ENCODE measurements around the gene CYB561A3. TPM values are rescaled to one million over a fixed set of nuclear protein-coding genes. Genes with fewer than 3 reads are reported as not detected.
"Not testable (repeated sequence)": the region's sequence is repeated elsewhere in the genome, so short reads cannot be mapped to it uniquely, and the experiment has no call there.

CYB561A3 gene
- total RNA-seq, 3 donors from 2014 or later (not counting 1 experiment from before 2014, with no cell fraction given), result 24.6 to 33.5 (median 30.2) TPM

DNA sequence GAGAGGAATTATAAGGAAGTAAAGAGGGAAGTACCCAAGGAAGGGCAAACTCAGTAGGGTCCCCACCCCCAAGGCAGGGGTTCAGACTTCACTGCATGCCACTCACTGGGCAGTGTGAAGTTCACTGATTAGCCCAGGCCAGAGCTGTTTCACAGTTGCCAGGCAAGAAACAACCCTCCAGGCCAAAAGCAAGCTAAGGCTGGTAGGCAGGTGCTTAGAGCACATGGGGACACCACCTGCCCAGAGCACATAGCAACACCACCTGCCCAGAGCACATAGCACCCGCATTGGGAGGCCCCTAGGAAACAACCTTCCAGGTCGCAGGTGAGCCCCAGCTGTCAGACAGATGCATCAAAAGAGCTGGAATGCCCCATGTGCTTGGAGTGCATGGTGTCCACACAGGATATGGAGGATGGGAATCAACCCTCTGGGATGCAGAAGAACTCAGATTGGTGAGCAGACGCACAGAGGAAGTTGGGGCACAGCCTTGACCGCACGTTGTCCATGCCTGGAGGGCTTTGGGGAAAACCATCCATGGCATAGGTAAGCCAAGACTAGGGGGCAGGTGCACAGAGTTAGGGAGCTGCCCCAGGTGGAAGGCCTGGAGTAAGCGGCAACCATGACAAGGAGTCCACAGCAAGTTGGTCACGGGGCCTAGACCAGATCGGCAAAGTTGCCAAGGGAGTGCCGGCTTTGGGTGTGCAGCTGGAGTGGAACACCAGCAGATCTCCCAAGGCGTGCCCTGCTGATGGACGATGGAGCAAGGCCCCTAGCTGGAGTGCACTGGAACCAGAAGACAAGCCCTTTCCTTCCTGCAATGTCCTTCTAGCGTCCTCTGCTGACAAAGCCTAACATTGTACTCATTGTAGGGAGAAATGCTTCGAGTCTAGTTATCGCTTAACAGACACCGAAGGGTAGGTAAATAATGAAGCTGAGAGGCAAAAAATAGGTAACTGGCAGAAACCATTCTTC is 22.9 kb upstream of the CYB561A3 start:
- H3K9me3 ChIP-seq (ENCODE audit: control insufficient read depth, insufficient read depth, low read length), result no peaks in the 10 kb centered on the region
- TF ChIP-seq, protein P1, sequence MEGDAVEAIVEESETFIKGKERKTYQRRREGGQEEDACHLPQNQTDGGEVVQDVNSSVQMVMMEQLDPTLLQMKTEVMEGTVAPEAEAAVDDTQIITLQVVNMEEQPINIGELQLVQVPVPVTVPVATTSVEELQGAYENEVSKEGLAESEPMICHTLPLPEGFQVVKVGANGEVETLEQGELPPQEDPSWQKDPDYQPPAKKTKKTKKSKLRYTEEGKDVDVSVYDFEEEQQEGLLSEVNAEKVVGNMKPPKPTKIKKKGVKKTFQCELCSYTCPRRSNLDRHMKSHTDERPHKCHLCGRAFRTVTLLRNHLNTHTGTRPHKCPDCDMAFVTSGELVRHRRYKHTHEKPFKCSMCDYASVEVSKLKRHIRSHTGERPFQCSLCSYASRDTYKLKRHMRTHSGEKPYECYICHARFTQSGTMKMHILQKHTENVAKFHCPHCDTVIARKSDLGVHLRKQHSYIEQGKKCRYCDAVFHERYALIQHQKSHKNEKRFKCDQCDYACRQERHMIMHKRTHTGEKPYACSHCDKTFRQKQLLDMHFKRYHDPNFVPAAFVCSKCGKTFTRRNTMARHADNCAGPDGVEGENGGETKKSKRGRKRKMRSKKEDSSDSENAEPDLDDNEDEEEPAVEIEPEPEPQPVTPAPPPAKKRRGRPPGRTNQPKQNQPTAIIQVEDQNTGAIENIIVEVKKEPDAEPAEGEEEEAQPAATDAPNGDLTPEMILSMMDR (IDR thresholded peaks at IDR 0.05), result no peak
- intact Hi-C loops (cut with micrococcal nuclease), result loop anchor here (1.0 kb wide), 1 partner anchor 48 kb away; no protein-coding TSS in a partner anchor
- ATAC-seq, result no peak
- no peak for DNase-seq
- no peak overlapping the region for H3K27ac Mint-ChIP-seq
- H3K4me3 ChIP-seq (ENCODE audit: low read length), result no peak overlapping the region
- no peaks in the 10 kb centered on the region for H3K9me3 Mint-ChIP-seq
- H3K27me3 ChIP-seq (ENCODE audit: control insufficient read depth, insufficient read depth, low read length), result no peaks in the 10 kb centered on the region
- H3K4me3 Mint-ChIP-seq, result no peak overlapping the region
- no peak overlapping the region for H3K27ac ChIP-seq (ENCODE audit: low read length)
- H3K4me1 Mint-ChIP-seq, result peaks cover 7 to 8% of the 10 kb centered on the region in 2 donors
- no peaks in the 10 kb centered on the region for H3K27me3 Mint-ChIP-seq (ENCODE audit: low read depth in 2 of 2)
- WGBS (ENCODE audit: insufficient coverage), result 93% methylated on average over 15 of the region's 15 CpGs
- no peaks in the 10 kb centered on the region for H3K36me3 Mint-ChIP-seq
- H3K36me3 ChIP-seq (ENCODE audit: control insufficient read depth, insufficient read depth, low read length), result no peaks in the 10 kb centered on the region
- peaks cover 5% of the 10 kb centered on the region for H3K4me1 ChIP-seq (ENCODE audit: control insufficient read depth, insufficient read depth, low read length)

DNA sequence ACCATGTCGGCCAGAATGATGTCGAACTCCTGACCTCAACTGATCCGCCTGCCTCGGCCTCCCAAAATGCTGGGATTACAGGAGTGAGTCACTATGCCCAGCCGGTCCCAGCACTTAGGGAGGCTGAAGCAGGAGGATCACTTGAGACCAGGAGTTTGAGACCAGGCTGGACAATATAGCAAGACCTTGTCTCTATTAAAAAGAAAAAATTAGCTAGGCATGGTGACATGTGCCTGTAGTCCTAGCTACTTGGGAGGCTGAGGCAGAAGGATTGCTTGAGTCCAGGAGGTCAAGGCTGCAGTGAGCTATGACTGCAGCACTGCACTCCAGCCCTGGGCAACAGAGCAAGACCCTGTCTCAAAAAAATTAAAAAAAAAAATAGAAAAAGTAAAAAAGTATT is 22.2 kb upstream of the CYB561A3 start:
- ATAC-seq; H3K4me3 Mint-ChIP-seq; DNase-seq; H3K9me3 Mint-ChIP-seq; H3K4me1 Mint-ChIP-seq; H3K4me1 ChIP-seq (ENCODE audit: control insufficient read depth, insufficient read depth, low read length); intact Hi-C loops (cut with micrococcal nuclease); H3K27me3 ChIP-seq (ENCODE audit: control insufficient read depth, insufficient read depth, low read length); H3K36me3 Mint-ChIP-seq; H3K9me3 ChIP-seq (ENCODE audit: control insufficient read depth, insufficient read depth, low read length); H3K36me3 ChIP-seq (ENCODE audit: control insufficient read depth, insufficient read depth, low read length); H3K27ac ChIP-seq (ENCODE audit: low read length); H3K4me3 ChIP-seq (ENCODE audit: low read length); H3K27me3 Mint-ChIP-seq (ENCODE audit: low read depth in 2 of 2); H3K27ac Mint-ChIP-seq: not testable (repeated sequence)
- WGBS (ENCODE audit: insufficient coverage), result 93% methylated on average over 5 of the region's 5 CpGs

DNA sequence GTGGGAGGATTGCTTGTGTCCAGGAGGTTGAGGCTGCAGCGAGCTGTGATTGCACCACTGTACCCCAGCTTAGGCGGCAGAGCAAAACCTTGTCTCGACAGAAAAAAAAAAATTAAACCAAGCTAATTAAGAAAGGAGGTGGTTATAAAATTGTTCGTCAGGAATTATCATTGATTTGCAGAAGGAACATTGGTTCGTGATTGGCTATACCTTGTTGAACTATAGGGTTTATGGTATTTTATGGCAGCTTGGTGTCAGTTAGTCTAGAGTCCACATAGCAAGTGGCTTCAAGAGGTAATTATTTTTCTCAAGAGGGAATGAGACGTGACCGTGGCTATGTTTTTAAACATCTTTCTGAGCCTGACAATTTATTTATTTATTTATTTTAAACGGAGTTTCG is 19.2 kb upstream of the CYB561A3 start:
- H3K27me3 ChIP-seq (ENCODE audit: control insufficient read depth, insufficient read depth, low read length), result no peaks in the 10 kb centered on the region
- ATAC-seq (no peak), DNase-seq (no peak)
- H3K36me3 ChIP-seq (ENCODE audit: control insufficient read depth, insufficient read depth, low read length), result peaks cover 4% of the 10 kb centered on the region
- H3K4me1 Mint-ChIP-seq, result peaks cover 7 to 8% of the 10 kb centered on the region in 2 donors
- H3K4me3 ChIP-seq (ENCODE audit: low read length), result no peak overlapping the region
- H3K9me3 ChIP-seq (ENCODE audit: control insufficient read depth, insufficient read depth, low read length), result no peaks in the 10 kb centered on the region
- H3K9me3 Mint-ChIP-seq, result no peaks in the 10 kb centered on the region
- intact Hi-C loops (cut with micrococcal nuclease), result no loop called here
- no peak overlapping the region for H3K27ac ChIP-seq (ENCODE audit: low read length)
- no peaks in the 10 kb centered on the region for H3K36me3 Mint-ChIP-seq
- no peak overlapping the region for H3K4me3 Mint-ChIP-seq
- no peak overlapping the region for H3K27ac Mint-ChIP-seq
- H3K4me1 ChIP-seq (ENCODE audit: control insufficient read depth, insufficient read depth, low read length), result peaks cover 4% of the 10 kb centered on the region
- H3K27me3 Mint-ChIP-seq (ENCODE audit: low read depth in 2 of 2), result no peaks in the 10 kb centered on the region
- 94% methylated on average over 8 of the region's 9 CpGs for WGBS (ENCODE audit: insufficient coverage)
- TF ChIP-seq, protein P1 (IDR thresholded peaks at IDR 0.05), result no peak

DNA sequence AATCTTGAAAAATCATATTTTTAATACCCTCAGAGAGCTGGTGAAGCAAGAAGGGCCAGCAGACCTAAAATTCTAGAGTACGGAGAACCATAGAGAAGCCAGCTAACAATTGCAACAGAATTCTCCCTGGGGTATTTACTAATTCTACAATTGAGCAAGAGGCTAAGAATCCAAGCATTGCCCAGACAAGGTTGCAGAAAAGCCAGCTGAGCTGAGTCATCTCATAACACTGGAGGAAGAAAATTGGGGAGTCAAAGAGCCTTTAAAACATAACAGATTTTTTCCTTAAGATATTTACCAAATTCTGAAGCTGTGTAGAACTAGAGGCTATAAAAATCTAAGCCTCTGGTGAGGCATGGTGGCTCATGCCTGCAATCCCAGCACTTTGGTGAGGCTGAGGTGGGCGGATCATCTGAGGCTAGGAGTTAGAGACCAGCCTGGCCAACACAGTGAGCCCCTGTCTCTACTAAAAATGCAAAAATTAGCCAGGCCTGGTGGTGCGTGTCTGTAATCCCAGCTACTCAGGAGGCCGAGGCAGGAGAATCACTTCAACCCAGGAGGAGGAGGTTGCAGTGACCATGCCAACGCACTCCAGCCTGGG is 17.1 kb upstream of the CYB561A3 start:
- DNase-seq (no peak), ATAC-seq (no peak)
- Mint-ChIP-seq H3K4me1 (no peaks in the 10 kb centered on the region), H3K36me3 (no peaks in the 10 kb centered on the region), H3K27ac (no peak overlapping the region), H3K4me3 (no peak overlapping the region), H3K27me3 (ENCODE audit: low read depth in 2 of 2) (no peaks in the 10 kb centered on the region), H3K9me3 (no peaks in the 10 kb centered on the region)
- Histone ChIP-seq H3K4me3 (ENCODE audit: low read length) (no peak overlapping the region), H3K27ac (ENCODE audit: low read length) (no peak overlapping the region), H3K36me3 (ENCODE audit: control insufficient read depth, insufficient read depth, low read length) (peaks cover 4% of the 10 kb centered on the region), H3K9me3 (ENCODE audit: control insufficient read depth, insufficient read depth, low read length) (no peaks in the 10 kb centered on the region), H3K4me1 (ENCODE audit: control insufficient read depth, insufficient read depth, low read length) (no peaks in the 10 kb centered on the region), H3K27me3 (ENCODE audit: control insufficient read depth, insufficient read depth, low read length) (no peaks in the 10 kb centered on the region)
- TF ChIP-seq, protein P1 (IDR thresholded peaks at IDR 0.05), result no peak
- WGBS (ENCODE audit: insufficient coverage), result 93% methylated on average over 4 of the region's 5 CpGs
- intact Hi-C loops (cut with micrococcal nuclease), result no loop called here
